GM21360 (cell line): ENCODE measurements around the gene SOX13.
"Not testable (repeated sequence)": the region's sequence is repeated elsewhere in the genome, so short reads cannot be mapped to it uniquely, and the experiment has no call there.

ENCODE experiments used
- ATAC-seq: cut with Tn5 transposase; IDR thresholded peaks from one replicate; pipeline ENCODE4 v1.9.1; 2021; ENCODE audit warnings: mild to moderate bottlenecking, moderate library complexity; ENCODE audit not compliant: unreplicated experiment

The SOX13 gene

DNA sequence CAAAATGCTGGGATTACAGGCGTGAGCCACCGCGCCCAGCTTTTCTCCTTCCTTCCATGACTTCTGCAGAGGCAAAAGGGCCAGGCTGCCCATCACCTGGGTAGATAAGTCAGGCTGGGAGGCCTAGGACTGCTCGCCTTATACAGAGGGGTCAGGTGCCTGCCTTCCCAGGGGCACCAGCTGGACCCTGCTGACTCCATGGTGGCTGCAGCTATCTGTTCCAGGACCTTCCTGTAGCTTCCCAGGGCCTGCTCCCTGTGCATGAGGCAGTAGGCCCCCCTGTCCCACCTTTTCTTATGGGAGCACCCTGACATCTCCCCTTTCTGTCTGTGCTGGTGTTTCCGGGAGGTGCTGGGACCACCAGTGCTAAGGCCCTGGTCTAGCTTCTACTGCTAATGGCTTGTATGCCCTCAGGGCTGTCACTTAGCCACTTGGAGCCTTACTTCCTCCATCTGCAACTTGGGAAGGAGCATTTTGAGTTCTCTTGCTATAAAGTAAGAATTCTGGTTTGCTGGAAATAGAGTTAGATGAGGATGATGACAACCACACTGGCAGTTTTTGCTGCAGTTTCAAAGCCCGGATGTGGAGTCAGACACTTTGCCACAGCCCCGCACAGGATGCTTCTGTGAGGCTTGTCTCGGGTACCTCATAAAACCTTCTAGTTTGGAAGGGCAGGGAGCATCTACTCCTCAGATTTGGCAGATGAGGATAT lies 14.4 kb downstream of the SOX13 start:
- no peak for ATAC-seq

DNA sequence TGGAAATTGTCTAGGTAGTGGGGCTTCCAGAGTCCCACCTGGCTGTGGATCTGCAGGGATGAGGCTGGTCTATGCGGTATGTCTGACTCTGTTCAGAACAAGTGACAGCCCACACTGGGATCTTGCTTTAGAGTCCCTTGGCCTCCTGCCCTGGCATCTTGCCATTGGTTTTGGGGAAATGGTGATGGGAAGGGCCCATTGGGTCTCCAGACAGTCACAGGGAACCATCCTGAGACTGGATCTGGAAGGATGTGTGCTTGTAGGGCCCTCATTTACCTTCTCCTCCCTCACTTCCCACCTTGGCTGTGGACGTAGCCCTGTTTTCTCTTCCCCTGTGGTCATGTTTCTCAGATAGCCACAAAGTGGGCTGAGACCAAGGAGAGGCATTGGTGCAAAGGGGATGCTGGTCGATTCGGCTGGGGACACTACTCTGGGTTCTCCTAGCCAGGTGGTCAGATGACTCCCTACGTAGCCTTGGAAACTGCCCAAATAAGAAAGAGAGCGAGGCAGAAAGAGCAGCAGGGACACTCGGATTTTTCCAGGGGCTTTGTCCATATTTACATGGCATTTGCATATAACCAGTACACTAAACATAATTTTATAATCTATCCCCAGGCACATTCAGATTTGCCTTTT lies 15.1 kb downstream of the SOX13 start:
- ATAC-seq = no peak

DNA sequence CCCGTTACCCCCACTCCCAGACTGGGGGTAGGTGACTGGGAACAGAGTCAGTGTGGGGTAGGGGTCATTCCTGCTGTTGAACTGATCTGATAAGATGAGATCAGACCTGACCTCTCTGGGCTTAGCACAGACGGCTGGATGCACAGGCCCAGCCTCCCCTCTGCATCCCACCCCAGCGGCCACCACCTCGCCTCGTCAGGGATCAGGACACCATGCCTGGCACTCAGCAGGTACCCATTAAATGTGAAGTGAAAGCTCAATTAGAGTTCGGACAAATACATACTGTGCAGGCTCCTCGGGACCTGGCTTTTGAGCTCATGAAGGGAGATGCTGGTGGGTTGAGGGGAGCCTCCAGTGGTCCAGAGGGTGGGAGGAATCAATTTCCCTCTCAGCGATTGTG lies 15.7 kb downstream of the SOX13 start:
- ATAC-seq = no peak

DNA sequence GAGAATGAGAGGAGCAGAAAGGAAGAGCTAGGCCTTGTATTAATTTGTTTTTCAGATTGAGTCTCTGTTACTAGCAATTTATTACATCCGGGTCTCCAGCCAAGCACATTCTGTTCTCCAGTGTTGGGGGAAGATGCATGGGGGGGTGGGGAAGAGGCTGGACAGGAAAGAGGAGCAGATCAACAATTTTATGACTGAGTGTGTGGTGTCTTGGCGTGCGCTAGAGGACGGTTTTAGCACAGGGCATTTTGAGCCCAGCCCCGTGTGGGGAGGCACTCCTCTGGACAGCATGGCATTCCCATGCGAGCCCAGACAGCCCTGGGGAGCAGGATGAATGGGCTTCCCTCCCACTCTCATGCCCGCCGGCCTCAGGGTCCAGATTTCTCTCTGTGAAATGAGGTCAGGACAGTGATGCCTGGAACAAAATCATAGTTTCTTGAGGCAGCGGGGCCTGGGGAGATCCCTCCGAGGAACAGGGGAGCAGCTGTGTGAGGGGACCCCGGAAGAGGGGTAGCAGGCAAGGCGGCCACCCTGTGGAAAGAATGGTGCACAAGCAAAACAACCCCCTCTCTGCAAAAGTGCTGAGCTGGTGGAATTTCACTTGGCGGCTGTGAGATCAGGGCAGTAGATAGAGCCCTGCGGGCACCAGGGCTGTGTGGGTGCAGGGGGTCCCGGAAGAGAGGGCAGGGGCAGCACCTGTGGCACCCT lies 16.3 kb downstream of the SOX13 start:
- ATAC-seq = no peak

DNA sequence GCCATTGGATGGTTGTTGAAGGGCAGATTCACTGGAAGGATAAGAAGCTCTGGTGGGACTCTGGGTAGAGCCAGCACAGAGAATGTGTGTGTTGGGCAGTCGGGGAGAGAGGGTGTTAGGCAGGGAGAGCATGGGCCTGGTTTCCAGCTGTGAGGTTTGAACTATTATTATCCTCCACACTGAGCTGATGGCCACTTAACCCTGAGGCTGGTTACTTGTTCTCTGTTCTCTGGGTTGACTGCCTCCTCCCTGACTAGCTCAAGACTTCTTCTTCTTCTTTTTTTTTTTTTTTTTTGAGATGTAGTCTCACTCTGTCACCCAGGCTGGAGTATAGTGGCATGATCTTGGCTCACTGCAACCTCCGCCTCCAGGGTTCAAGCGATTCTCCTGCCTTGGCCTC lies 17.2 kb downstream of the SOX13 start:
- not testable (repeated sequence) for ATAC-seq

GRCh38 chr1:204091066-204091465 lies 18.2 kb downstream of the SOX13 start:
- ATAC-seq = no peak

- no peak for ATAC-seq
Observed at GRCh38 chr1:204091787-204092312, 18.9 kb downstream of the SOX13 start.

GRCh38 chr1:204092632-204093420 lies 19.9 kb downstream of the SOX13 start:
- no peak for ATAC-seq

DNA sequence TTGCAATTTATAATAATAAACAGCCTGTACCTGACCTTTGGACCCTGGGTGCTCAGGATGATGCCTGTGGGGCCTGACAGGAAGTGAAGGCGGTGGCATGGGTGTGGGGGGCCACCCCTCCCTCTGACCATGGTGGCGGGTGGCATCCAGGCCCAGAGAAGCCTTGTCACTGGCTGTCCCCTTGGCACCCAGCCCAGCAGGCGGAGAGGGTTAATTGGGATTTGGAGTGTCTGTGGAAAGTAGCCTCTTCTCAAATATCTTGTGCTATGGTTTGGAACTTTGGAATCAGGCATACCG lies 20.5 kb downstream of the SOX13 start:
- no peak for ATAC-seq

DNA sequence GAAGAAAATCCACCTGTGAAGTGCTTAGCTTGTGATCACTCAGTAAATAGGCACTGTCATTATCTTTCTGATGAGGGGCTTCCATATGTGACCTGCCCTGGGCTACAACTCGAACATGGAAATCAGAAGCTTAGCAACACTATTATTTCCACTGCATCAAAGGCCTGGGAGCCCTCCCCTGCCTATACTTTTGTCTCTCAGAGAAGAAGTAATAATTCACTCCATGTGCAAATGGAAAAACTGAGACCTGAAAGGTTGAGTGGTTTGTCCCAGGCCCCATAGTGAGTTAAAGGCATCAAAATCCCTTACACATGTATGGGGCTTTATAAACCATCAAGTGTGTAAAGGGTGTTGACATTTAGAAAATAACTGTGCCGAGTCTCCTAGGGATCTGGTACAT lies 20.9 kb downstream of the SOX13 start:
- ATAC-seq = no peak

DNA sequence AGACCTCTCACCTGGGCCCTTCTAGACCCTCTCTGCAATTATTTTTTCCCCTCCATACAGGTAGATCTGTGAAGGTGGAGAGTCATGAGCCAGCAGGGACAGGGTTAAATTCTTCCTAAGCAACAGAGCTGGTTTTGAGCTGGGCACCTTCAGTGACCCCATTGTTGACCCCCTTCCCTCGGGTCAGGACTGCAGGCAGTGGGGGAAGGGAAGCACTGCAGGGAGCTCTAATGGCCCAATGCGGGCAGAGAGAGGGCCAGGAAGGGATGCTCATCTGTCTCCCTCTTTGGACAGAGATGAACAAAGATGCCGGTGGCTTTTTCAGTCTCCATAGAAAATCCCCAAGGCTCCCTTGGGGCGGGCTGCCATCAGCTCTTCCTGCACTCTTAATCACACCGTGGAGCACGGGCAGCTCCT lies 21.4 kb downstream of the SOX13 start:
- ATAC-seq = no peak

GRCh38 chr1:204094856-204095634 lies 22.1 kb downstream of the SOX13 start:
- ATAC-seq = no peak

- no peak for ATAC-seq
Observed at GRCh38 chr1:204096931-204097330, 24.0 kb downstream of the SOX13 start.

DNA sequence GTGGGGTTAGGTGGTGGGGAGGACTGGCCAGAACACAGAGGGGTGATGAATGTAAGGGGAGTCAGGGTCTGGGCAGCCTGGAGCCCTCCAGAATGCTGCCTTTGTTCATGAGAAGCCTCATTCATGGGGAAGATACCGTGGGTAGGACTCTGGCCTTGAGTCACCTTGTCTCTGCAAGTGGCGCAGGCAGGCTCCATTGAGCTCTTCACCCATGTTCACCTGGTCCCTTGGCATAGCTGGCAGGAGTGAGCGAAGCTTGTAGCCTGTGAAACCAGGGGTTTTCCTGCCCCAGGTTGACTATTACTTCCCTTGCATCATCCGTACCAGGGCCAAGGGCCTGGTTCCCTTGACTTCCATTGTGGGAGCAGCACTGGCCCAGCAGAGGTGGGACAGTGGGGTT lies 25.8 kb downstream of the SOX13 start:
- ATAC-seq = no peak

- not testable (repeated sequence) for ATAC-seq
Observed at GRCh38 chr1:204099754-204100153, 26.8 kb downstream of the SOX13 start.

- no peak for ATAC-seq
Observed at GRCh38 chr1:204102029-204102611, 29.2 kb downstream of the SOX13 start.

DNA sequence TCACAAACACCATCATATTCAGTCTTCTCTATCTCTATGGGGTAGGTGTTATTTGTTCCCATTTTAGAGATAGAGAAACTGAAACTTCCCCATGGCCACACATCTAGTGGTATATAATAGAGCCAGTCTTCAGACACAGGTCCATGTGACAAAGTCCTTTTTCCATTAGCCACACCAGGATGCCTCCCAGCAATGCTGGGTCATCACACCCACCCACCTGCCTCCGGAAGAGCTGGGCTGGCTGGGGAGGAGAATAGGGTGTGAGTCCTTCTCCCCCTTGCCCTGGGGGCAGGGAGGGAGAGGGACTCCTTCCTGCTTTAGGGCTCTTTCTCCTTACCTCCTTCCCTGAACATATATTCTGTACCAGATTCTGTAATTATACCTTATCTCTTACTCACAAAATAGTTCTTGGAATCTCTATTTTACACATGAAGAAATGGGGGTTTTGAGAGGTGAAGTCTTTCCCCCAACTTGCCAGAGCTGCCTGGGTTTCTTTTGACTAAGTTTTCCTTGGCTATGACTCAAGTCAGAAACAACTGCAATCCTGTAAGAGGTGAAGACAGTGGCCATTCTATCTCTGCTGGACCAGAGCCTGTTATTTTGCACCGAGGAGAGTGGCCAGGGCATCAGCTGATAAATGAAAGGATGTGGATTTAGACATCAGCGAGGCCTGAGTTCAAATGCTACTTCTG lies 30.0 kb downstream of the SOX13 start:
- no peak for ATAC-seq

DNA sequence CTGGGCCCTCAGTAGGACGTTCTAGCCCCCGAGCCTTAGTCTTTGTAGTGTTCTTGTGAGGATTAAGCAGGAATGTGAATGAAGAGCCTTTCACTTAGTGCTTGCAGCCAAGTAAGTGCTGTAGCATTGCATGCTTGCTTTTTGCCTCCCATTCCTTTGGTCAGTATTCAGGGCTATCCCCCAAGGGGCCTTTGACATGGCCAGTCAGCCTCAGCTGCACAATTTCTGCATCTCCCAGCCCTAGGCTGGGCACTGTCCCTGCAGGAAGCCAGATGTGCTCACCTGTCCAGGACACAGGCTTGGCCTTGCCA lies 30.5 kb downstream of the SOX13 start:
- no peak for ATAC-seq

DNA sequence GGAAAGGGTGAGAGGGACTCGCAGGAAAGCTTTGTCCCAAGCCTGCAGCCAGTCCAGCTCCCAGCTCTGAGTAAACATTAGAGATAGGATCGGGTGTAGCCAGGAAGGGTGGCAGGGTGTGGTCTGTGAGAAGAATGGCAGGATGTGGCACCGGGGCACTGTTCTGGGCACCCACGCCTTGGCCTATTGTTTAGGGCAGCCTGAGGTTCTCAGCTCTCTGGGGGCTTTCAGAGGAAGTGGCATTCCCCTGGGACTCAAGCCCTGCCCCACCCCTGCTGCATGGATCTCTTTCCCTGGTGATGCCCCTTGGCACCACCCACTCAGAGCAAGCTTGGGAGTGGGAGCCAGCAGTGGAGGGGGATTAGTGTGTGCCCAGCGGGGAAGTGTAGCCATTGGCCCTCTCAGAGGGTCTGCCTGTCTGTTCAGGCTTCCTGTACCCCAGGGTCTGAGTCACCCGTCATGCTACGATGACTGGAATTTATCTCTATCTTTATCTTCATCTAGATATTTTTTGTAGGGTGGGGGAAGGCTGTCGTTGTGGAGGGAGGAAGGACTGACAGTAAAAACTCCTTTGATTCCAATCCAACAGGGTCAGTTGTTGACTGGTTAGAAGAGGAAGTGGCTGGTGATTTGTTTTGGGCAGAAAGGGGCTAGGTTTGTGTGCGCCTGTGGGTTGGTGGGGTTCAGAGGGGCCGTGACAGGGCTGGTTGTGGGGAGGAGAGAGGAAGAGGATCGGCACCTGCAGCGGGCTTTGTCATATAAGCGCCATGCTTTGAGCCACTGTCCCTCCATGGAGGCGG lies 31.6 kb downstream of the SOX13 start:
- ATAC-seq = no peak
